HepG2 (cell line): ENCODE data around the gene AP3M1. TPM values are rescaled to one million over a fixed set of nuclear protein-coding genes. Genes with fewer than 3 reads are reported as not detected.

Experiments used
- LCORL ChIP-seq, 2 experiments: fragments of 450-650 bp in 1 of 2; sonication (generic) in 1 of 2; formaldehyde crosslinking in 1 of 2; IDR thresholded peaks; 2 replicates each; pipeline versions ENCODE4 v1.5.0 to v1.6.1; 2017 to 2020; ENCODE audit warnings: antibody characterized with exemption in 1 of 2, missing genetic modification reagents in 1 of 2
- PLRG1 ChIP-seq: fragments of 450-650 bp; conservative IDR thresholded peaks from 2 replicates; pipeline ENCODE4 v1.6.1; 2016
- SAFB2 ChIP-seq: sonication (generic); formaldehyde crosslinking; IDR thresholded peaks from 2 replicates; pipeline ENCODE4 v1.5.1; 2020; ENCODE audit warnings: missing genetic modification reagents, low read depth, mild to moderate bottlenecking, borderline replicate concordance
- ZNF296 ChIP-seq: sonication (generic); formaldehyde crosslinking; conservative IDR thresholded peaks from 2 replicates; pipeline ENCODE4 v1.5.0; 2020; ENCODE audit warnings: mild to moderate bottlenecking, missing genetic modification reagents
- ZNF549 ChIP-seq: sonication (generic); formaldehyde crosslinking; IDR thresholded peaks from 2 replicates; pipeline ENCODE4 v1.5.0; 2020; ENCODE audit warnings: missing genetic modification reagents
- polyA plus RNA-seq, 8 experiments: library from polyadenylated mRNA; depleted of rRNA in 3 of 8; stranded (reverse) in 7 of 8; unstranded in 1 of 8; fragments of >200 nt; fragmentation: Illumina TruSeq in 4 of 8; extraction: Trizol in 4 of 8; gene quantifications; 2 replicates each; pipeline versions ENCODE4 v1.2.1 to v1.2.3, GENCODE V29; 2011 to 2016; ENCODE audit warnings: low read depth in 4 of 8, missing spikeins in 1 of 8, mixed read lengths in 1 of 8; ENCODE audit not compliant: insufficient read depth in 1 of 8
- total RNA-seq, 5 experiments: library from RNA; depleted of rRNA; stranded (reverse); fragments of >200 nt; fragmentation: Illumina TruSeq; extraction: Trizol; gene quantifications; 2 replicates each; pipeline ENCODE4 v1.2.3, GENCODE V29; 2016; ENCODE audit warnings: low read depth in 1 of 5
- TF ChIP-seq, protein P1 (sequence below): sonication (generic); formaldehyde crosslinking; IDR thresholded peaks from 2 replicates; pipeline ENCODE4 v1.5.1; 2020; ENCODE audit warnings: mild to moderate bottlenecking, missing genetic modification reagents, borderline replicate concordance
- TF ChIP-seq, protein P2 (sequence below): sonication (generic); formaldehyde crosslinking; IDR thresholded peaks from 2 replicates; pipeline ENCODE4 v1.8.1; 2023; ENCODE audit warnings: mild to moderate bottlenecking, missing genetic modification reagents, borderline replicate concordance
- TF ChIP-seq, protein P3 (sequence below): sonication (generic); formaldehyde crosslinking; IDR thresholded peaks from 2 replicates; pipeline ENCODE4 v1.4.0; 2020; ENCODE audit warnings: mild to moderate bottlenecking, missing genetic modification reagents, borderline replicate concordance

AP3M1 gene
- total and polyA plus RNA-seq, 2 of the 13 experiments (the other 11 are each of a cell fraction or from before 2014, with no cell fraction given): 29.0 to 31.6 TPM

DNA sequence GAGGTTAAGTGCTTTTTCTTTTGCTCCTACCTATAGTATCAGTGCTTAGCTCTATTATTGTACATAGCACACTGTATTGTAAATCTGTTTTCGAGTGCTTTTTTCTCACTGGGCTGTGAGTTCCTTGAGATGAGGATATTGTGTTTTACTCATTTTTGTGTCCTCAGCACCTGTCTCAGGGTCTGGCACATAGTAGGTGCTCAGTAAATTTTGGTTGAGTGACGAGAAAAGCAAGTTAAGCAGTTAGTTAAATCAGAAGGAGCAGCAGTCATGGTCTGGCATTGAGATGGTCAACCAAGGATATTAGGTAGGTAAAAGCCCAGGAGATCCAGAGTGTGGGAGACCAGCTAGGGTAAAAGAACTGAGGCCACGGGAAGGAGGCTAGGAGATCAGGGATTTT is 51.2 kb downstream of the AP3M1 start (continued):
- TF ChIP-seq, protein P1, sequence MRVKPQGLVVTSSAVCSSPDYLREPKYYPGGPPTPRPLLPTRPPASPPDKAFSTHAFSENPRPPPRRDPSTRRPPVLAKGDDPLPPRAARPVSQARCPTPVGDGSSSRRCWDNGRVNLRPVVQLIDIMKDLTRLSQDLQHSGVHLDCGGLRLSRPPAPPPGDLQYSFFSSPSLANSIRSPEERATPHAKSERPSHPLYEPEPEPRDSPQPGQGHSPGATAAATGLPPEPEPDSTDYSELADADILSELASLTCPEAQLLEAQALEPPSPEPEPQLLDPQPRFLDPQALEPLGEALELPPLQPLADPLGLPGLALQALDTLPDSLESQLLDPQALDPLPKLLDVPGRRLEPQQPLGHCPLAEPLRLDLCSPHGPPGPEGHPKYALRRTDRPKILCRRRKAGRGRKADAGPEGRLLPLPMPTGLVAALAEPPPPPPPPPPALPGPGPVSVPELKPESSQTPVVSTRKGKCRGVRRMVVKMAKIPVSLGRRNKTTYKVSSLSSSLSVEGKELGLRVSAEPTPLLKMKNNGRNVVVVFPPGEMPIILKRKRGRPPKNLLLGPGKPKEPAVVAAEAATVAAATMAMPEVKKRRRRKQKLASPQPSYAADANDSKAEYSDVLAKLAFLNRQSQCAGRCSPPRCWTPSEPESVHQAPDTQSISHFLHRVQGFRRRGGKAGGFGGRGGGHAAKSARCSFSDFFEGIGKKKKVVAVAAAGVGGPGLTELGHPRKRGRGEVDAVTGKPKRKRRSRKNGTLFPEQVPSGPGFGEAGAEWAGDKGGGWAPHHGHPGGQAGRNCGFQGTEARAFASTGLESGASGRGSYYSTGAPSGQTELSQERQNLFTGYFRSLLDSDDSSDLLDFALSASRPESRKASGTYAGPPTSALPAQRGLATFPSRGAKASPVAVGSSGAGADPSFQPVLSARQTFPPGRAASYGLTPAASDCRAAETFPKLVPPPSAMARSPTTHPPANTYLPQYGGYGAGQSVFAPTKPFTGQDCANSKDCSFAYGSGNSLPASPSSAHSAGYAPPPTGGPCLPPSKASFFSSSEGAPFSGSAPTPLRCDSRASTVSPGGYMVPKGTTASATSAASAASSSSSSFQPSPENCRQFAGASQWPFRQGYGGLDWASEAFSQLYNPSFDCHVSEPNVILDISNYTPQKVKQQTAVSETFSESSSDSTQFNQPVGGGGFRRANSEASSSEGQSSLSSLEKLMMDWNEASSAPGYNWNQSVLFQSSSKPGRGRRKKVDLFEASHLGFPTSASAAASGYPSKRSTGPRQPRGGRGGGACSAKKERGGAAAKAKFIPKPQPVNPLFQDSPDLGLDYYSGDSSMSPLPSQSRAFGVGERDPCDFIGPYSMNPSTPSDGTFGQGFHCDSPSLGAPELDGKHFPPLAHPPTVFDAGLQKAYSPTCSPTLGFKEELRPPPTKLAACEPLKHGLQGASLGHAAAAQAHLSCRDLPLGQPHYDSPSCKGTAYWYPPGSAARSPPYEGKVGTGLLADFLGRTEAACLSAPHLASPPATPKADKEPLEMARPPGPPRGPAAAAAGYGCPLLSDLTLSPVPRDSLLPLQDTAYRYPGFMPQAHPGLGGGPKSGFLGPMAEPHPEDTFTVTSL: no peak
- TF ChIP-seq, protein P2, sequence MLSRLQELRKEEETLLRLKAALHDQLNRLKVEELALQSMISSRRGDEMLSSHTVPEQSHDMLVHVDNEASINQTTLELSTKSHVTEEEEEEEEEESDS (CRISPR knock-in tag): no peak
- TF ChIP-seq ZNF296 (CRISPR knock-in tag) (no peak), PLRG1 (no peak), ZNF549 (no peak), SAFB2 (CRISPR knock-in tag) (no peak), LCORL (IDR thresholded peaks at IDR 0.05) (no peak), LCORL (CRISPR knock-in tag; IDR thresholded peaks at IDR 0.05) (no peak)
- TF ChIP-seq, protein P3, sequence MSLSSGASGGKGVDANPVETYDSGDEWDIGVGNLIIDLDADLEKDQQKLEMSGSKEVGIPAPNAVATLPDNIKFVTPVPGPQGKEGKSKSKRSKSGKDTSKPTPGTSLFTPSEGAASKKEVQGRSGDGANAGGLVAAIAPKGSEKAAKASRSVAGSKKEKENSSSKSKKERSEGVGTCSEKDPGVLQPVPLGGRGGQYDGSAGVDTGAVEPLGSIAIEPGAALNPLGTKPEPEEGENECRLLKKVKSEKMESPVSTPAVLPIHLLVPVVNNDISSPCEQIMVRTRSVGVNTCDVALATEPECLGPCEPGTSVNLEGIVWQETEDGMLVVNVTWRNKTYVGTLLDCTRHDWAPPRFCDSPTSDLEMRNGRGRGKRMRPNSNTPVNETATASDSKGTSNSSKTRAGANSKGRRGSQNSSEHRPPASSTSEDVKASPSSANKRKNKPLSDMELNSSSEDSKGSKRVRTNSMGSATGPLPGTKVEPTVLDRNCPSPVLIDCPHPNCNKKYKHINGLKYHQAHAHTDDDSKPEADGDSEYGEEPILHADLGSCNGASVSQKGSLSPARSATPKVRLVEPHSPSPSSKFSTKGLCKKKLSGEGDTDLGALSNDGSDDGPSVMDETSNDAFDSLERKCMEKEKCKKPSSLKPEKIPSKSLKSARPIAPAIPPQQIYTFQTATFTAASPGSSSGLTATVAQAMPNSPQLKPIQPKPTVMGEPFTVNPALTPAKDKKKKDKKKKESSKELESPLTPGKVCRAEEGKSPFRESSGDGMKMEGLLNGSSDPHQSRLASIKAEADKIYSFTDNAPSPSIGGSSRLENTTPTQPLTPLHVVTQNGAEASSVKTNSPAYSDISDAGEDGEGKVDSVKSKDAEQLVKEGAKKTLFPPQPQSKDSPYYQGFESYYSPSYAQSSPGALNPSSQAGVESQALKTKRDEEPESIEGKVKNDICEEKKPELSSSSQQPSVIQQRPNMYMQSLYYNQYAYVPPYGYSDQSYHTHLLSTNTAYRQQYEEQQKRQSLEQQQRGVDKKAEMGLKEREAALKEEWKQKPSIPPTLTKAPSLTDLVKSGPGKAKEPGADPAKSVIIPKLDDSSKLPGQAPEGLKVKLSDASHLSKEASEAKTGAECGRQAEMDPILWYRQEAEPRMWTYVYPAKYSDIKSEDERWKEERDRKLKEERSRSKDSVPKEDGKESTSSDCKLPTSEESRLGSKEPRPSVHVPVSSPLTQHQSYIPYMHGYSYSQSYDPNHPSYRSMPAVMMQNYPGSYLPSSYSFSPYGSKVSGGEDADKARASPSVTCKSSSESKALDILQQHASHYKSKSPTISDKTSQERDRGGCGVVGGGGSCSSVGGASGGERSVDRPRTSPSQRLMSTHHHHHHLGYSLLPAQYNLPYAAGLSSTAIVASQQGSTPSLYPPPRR (CRISPR knock-in tag): no peak
